ENCODE data around the gene AIF1.

Gene AIF1

GRCh38 chr6:31614684-31615578 is at the start of gene AIF1:
Gene AIF1, plus strand, starts transcription at chr6:31615234. Its CDS starts 96 bp downstream, at chr6:31615330.
- DNase-seq (ENCODE audit: low read depth), result no peak

- DNase-seq (ENCODE audit: low read depth), result no peak
These were observed 47.3 kb upstream of the AIF1 start for GRCh38 chr6:31567531-31568370.

GRCh38 chr6:31568537-31568961 is 46.5 kb upstream of the AIF1 start:
- no peak for DNase-seq (ENCODE audit: low read depth)

DNA sequence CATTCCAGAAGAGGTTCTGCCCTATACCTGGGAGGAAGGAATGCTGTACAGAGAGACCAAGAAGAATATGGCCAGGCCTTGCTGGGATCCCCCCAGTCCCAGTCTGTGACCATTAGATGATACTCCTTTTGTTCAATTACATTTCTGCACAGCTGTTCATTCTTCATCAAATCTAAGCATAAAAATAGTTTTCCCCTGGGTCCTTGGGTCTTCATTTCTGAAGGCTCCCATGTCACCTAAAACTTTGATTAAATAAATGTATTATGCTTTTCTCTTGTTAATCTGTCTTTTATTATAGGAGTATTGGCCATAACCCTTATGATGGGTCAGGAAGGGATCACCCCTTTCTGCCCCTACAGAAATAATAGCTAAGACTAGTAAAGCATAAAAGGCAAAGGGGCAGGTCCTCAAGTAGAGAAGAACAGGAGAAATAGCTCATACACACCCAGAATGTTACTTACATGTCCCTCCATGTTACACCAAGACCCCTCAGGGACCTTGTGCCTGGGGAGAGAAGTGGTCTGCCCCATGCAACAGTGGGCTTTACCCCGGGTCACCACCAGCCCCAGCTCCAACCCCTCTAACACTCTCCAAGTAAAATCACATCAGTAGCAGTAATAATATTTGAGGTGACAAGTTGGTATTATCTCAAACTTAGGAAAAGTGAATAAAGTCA is 45.0 kb upstream of the AIF1 start:
- no peak for DNase-seq (ENCODE audit: low read depth)

- peak; percentile 63 for DNase-seq (ENCODE audit: low read depth)
These were observed 42.8 kb upstream of the AIF1 start, which contains the start of gene LTA for GRCh38 chr6:31572041-31572911. Gene LTA, plus strand, starts transcription at chr6:31572289. Its CDS starts 454 bp downstream, at chr6:31572743.

DNA sequence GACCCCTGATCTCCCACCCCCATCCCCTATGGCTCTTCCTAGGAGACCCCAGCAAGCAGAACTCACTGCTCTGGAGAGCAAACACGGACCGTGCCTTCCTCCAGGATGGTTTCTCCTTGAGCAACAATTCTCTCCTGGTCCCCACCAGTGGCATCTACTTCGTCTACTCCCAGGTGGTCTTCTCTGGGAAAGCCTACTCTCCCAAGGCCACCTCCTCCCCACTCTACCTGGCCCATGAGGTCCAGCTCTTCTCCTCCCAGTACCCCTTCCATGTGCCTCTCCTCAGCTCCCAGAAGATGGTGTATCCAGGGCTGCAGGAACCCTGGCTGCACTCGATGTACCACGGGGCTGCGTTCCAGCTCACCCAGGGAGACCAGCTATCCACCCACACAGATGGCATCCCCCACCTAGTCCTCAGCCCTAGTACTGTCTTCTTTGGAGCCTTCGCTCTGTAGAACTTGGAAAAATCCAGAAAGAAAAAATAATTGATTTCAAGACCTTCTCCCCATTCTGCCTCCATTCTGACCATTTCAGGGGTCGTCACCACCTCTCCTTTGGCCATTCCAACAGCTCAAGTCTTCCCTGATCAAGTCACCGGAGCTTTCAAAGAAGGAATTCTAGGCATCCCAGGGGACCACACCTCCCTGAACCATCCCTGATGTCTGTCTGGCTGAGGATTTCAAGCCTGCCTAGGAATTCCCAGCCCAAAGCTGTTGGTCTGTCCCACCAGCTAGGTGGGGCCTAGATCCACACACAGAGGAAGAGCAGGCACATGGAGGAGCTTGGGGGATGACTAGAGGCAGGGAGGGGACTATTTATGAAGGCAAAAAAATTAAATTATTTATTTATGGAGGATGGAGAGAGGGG is 41.6 kb upstream of the AIF1 start:
- no peak for DNase-seq (ENCODE audit: low read depth)

- no peak for DNase-seq (ENCODE audit: low read depth)
These were observed 40.6 kb upstream of the AIF1 start for GRCh38 chr6:31574106-31575061.

- DNase-seq (ENCODE audit: low read depth), result peak; percentile 70
These were observed 39.6 kb upstream of the AIF1 start, which contains the start of gene TNF for GRCh38 chr6:31575335-31575901. Gene TNF, plus strand, starts transcription at chr6:31575565. Its CDS starts 177 bp downstream, at chr6:31575742.

DNA sequence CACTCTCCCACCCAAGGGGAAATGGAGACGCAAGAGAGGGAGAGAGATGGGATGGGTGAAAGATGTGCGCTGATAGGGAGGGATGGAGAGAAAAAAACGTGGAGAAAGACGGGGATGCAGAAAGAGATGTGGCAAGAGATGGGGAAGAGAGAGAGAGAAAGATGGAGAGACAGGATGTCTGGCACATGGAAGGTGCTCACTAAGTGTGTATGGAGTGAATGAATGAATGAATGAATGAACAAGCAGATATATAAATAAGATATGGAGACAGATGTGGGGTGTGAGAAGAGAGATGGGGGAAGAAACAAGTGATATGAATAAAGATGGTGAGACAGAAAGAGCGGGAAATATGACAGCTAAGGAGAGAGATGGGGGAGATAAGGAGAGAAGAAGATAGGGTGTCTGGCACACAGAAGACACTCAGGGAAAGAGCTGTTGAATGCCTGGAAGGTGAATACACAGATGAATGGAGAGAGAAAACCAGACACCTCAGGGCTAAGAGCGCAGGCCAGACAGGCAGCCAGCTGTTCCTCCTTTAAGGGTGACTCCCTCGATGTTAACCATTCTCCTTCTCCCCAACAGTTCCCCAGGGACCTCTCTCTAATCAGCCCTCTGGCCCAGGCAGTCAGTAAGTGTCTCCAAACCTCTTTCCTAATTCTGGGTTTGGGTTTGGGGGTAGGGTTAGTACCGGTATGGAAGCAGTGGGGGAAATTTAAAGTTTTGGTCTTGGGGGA is 38.9 kb upstream of the AIF1 start:
- DNase-seq (ENCODE audit: low read depth), result no peak

- DNase-seq (ENCODE audit: low read depth), result no peak
These were observed 38.0 kb upstream of the AIF1 start for GRCh38 chr6:31576897-31577578.

DNA sequence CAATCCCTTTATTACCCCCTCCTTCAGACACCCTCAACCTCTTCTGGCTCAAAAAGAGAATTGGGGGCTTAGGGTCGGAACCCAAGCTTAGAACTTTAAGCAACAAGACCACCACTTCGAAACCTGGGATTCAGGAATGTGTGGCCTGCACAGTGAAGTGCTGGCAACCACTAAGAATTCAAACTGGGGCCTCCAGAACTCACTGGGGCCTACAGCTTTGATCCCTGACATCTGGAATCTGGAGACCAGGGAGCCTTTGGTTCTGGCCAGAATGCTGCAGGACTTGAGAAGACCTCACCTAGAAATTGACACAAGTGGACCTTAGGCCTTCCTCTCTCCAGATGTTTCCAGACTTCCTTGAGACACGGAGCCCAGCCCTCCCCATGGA is 37.5 kb upstream of the AIF1 start:
- no peak for DNase-seq (ENCODE audit: low read depth)

DNA sequence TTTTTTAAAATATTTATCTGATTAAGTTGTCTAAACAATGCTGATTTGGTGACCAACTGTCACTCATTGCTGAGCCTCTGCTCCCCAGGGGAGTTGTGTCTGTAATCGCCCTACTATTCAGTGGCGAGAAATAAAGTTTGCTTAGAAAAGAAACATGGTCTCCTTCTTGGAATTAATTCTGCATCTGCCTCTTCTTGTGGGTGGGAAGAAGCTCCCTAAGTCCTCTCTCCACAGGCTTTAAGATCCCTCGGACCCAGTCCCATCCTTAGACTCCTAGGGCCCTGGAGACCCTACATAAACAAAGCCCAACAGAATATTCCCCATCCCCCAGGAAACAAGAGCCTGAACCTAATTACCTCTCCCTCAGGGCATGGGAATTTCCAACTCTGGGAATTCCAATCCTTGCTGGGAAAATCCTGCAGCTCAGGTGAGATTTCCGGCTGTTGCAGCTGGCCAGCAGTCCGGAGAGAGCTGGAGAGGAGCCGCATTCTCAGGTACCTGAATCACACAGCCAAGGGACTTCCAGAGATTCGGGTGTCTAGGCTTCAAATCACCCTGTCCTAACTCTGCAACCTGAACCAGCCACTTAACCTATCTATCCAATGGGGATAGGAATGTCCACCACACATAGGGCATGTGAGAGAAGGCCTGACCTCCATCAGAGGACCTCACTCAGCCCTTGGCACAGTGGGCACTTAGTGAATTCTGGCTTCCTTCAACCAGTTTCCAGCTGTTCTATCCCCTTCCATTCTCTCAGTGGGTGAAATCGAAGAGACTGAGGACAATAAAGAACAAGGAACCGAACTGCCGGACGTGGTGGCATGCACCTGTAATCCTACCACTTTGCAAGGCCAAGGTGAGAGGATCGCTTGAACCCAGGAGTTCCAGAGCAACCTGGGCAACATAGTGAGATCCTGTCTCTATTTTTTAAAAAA is 36.6 kb upstream of the AIF1 start:
- no peak for DNase-seq (ENCODE audit: low read depth)

- DNase-seq (ENCODE audit: low read depth), result no peak
These were observed 35.9 kb upstream of the AIF1 start for GRCh38 chr6:31579119-31579505.

GRCh38 chr6:31579546-31580437 is 35.2 kb upstream of the AIF1 start:
- no peak for DNase-seq (ENCODE audit: low read depth)

GRCh38 chr6:31580438-31580740 is 34.6 kb upstream of the AIF1 start:
- DNase-seq (ENCODE audit: low read depth), result no peak
